Urothelium cell line (cell line): ENCODE data around the gene ZNF683.
"Not testable (repeated sequence)": the region's sequence is repeated elsewhere in the genome, so short reads cannot be mapped to it uniquely, and the experiment has no call there.

Experiments
- DNase-seq: peaks from one replicate; pipeline ENCODE4 v3.0.0; 2011; ENCODE audit warnings: low spot score, mixed read lengths
- FAIRE-seq: peaks from 2 replicates; lab custom pipeline; 2011; peaks lifted over from hg19 to GRCh38; lab: Jason Lieb, UNC

Gene ZNF683

GRCh38 chr1:26372611-26373010 lies at the start of gene ZNF683:
ZNF683 (minus strand) TSS chr1:26372750; CDS start chr1:26368571, 4,179 bp downstream.
- not testable (repeated sequence) for DNase-seq, FAIRE-seq

DNA sequence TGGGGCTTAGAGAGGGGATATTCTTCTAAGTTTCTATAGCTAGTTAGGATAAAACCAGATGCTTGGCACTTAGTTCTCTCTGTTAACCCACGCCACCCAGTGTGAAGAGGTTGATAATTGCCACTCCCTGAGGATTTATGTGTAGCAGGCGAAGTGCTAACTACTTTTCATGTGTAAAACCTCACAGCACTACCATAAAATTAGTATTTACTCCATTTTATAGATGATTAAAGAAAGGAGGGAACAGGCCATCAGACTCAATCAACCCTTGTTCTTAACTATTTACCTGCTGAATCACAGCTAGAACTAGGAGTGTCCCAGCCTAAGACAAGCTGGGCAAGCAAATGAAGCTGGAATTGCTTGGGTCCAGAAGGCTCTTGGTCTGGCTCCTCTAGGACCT lies 46.9 kb upstream of the ZNF683 start:
- FAIRE-seq = no peak

GRCh38 chr1:26418865-26419349 lies 46.4 kb upstream of the ZNF683 start:
- no peak for DNase-seq
- no peak for FAIRE-seq

More for the DNA sequence above, 46.9 kb upstream of the ZNF683 start:
- DNase-seq = no peak

DNA sequence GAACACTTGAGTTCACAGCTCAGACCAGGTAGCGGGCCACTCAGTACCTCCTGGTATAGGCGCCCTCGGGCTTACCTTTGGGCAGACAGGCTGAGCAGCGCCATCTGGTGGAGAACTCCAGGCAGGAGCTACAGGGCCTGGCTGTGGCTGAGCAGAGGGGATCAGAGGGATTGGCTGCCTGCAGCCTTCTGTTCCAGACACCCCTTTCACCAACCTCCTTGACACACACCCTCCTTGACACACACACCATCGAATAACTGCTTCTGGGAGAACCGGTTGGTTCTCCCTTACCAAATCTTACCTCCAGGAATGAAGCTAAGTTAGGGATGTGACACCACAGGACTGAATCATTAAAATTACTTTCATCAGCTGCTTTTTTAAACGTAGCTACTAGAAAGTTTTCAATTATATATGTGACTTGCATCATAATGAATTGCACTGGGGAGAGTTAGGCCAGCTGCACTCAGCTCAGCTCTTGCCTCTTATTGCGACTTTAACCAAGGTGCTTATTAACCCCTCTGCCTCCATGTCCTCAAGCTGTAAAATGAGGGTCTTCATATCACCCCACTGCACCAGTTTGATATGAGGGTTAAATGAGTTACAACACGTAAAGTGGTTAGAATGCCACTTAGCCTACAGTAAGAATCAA lies 44.7 kb upstream of the ZNF683 start:
- FAIRE-seq = no peak
- peak; percentile 82 for DNase-seq

DNA sequence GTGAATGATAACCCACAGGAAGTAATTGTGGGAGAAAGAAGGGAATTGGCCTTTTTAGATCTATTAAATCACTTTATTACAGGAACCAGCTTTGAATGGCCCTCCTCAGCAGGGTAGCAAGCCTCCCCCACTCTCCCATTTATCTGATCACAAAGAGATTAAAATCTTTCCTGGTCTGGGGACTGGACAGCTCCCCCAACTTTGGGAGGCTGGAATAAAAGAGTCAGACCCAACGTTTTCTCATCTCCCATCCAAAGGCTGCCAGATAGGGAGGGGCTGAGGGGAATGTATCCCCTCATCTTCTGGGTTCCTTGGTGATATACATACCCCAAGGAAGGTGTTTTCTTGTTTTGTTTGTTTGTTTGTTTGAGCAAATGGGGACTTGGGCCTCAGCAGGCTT lies 40.5 kb upstream of the ZNF683 start:
- no peak for DNase-seq
- no peak for FAIRE-seq

- DNase-seq (no peak), FAIRE-seq (no peak)
These were observed 39.8 kb upstream of the ZNF683 start for GRCh38 chr1:26412180-26412840.

- no peak for DNase-seq
- no peak for FAIRE-seq
These were observed 39.1 kb upstream of the ZNF683 start for GRCh38 chr1:26411624-26412074.

- no peak for FAIRE-seq
- DNase-seq = no peak
These were observed 38.4 kb upstream of the ZNF683 start, which contains the start of gene LIN28A for GRCh38 chr1:26410706-26411623. LIN28A (plus strand) TSS chr1:26410817; CDS start chr1:26410892, 75 bp downstream.

DNA sequence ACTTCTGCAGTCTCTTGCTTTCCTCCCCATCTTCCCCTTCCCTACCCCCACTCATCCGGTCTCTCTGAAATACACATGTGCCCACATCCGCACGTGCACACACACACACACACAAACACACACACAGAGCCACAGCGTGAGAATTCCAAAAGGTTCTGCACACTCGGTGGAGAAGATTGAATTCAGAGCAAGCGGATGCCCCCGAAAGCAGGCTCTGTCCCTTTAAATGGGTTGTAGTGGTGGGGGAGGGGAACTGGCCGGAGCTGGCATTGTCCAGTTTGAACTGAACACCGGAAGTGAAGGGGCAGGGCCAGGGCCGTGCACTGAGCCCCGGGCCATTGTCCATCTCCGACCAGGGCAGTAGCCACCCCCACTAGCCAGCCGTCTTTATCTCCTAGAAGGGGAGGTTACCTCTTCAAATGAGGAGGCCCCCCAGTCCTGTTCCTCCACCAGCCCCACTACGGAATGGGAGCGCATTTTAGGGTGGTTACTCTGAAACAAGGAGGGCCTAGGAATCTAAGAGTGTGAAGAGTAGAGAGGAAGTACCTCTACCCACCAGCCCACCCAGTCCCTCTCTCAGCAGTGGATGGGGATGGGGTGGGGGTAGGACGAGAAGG lies 36.7 kb upstream of the ZNF683 start:
- FAIRE-seq (no peak), DNase-seq (no peak)

- no peak for FAIRE-seq
- peak; percentile 79 for DNase-seq
These were observed 36.1 kb upstream of the ZNF683 start for GRCh38 chr1:26408604-26409003.

GRCh38 chr1:26405281-26405915 lies 32.8 kb upstream of the ZNF683 start:
- FAIRE-seq (no peak), DNase-seq (no peak)

DNA sequence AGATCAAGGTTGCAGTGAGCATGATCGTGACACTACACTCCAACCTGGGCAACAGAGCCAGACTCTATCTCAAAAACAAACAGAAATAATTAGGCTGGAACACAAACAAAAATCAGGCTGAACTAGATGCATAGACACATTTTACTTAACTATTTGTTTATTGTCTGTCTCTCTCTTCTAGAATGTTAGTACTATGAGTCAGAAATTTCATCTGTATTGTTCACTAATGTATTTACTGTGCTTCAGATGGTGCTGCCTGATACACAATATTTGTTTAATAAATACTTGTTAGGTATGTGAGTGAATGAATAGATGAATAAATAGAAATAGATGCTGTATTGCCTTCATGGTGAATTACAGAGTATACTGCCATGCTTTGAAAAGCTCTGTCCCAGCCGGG lies 32.1 kb upstream of the ZNF683 start:
- FAIRE-seq (no peak), DNase-seq (no peak)

DNA sequence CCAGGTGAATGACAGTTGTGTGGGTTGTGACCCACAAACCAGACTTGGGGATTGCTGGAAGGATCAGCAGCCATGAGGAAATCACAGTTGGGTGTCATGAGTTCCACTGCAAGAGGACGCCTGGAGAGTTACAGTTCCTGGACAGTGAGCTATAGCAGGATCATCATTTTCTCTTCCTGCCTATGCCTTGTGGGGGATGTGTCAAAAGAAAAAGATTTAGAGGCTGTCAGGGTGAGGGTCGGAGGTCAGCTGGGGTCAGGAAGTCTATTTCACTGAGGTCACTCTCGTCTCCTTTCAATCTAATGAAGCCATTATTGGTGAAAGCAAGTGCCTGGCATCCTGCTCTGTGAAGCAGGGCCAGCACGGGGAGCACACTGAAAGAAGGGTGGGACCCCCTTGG lies 31.1 kb upstream of the ZNF683 start:
- FAIRE-seq = no peak

GRCh38 chr1:26401891-26402290 lies 29.3 kb upstream of the ZNF683 start:
- DNase-seq (no peak), FAIRE-seq (no peak)

More for the DNA sequence above, 31.1 kb upstream of the ZNF683 start:
- no peak for DNase-seq

GRCh38 chr1:26399034-26399433 lies 26.5 kb upstream of the ZNF683 start:
- FAIRE-seq (no peak), DNase-seq (no peak)

DNA sequence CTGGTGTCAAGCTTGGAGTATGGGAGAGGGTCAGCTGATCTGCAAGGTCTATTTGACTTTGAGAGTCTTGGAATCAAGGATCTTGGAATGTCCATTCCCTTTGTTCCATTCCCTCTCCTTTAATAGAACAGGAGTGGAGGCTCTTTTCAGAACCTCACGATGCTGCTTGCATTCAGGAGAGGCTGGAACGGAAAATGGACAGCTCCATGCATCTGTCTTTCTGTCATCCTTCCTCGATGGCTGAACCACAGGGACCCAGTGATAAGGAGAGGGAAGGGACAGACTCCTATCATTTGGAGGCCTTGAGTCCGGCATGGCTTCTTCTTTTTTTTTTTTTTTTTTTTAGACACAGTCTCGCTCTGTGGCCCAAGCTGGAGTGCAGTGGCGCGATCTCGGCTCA lies 23.2 kb upstream of the ZNF683 start:
- DNase-seq (no peak), FAIRE-seq (no peak)

- no peak for FAIRE-seq
- peak; percentile 48 for DNase-seq
These were observed 18.9 kb upstream of the ZNF683 start for GRCh38 chr1:26391450-26391849.

DNA sequence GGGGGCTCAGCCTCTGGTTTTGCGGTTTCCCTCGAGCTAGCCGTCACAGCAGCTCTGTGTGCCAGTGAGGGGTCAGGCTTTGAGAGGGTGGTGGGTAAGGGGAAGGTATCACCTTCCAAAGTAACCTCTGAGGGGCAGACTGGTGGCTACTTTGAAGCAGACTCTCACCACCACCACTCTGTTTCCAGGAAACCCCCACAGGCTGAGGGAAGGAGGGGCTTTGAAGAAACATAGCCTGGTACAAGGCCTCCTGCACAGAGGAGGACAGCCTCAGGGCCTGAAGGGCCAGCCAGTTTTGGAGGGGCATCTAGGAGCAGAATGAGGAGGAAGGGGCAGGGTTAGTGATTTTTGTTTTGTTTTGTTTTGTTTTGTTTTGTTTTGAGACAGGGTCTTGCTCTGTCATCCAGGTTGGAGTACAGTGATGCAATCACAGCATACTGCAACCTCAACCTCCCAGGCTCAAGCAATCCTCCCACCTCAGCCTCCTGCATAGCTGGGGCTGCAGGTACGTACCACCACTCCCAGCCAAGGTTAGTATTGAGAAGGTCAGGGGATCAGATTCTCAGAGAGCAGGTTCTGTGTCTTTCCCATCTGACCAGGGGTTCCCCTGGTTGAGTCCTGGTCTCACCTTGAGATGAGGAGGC lies 17.2 kb upstream of the ZNF683 start:
- no peak for FAIRE-seq
- no peak for DNase-seq

- DNase-seq = no peak
- no peak for FAIRE-seq
These were observed 16.4 kb upstream of the ZNF683 start for GRCh38 chr1:26388791-26389445.
